ENCODE measurements around the gene KHDRBS2.

DNA sequence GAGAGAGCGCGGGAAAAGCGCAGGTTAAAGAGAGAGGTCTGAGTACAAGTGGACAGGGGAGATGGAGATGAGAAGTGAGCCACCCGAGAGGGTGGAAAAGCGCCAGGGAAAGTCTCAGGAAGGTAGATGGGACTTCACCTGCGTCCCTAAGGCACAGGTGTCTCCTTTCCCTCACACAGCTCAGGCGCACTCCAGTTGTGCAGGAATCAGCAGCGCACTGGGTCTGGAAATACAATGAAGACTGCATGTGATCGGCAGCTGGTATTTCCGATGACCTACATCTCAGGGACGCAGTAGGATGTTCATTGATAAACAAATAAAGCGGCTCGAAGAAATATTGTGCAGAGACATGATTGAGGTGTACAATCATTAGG lies 432 bp upstream of the KHDRBS2 start:
- TF ChIP-seq GATA2 (IDR thresholded peaks at IDR 0.05; ENCODE audit: low read depth, low read length) (no peak), GATA3 (IDR thresholded peaks at IDR 0.05; ENCODE audit: low read depth, low read length) (no peak)
